Cerebellar cortex (tissue), 1 donor: Measurements from ENCODE around the gene HEATR5B.
A peak's percentile ranks its signal among the peaks of the same experiment; 100 is the strongest.
"Not testable (repeated sequence)": the region's sequence is repeated elsewhere in the genome, so short reads cannot be mapped to it uniquely, and the experiment has no call there.

Experiments
- DNase-seq: peaks from one replicate; pipeline ENCODE4 v3.0.0-alpha.2; 2015; ENCODE audit warnings: low spot score

HEATR5B gene

GRCh38 chr2:37061776-37062175 lies 22.4 kb downstream of the HEATR5B start:
- no peak for DNase-seq

DNA sequence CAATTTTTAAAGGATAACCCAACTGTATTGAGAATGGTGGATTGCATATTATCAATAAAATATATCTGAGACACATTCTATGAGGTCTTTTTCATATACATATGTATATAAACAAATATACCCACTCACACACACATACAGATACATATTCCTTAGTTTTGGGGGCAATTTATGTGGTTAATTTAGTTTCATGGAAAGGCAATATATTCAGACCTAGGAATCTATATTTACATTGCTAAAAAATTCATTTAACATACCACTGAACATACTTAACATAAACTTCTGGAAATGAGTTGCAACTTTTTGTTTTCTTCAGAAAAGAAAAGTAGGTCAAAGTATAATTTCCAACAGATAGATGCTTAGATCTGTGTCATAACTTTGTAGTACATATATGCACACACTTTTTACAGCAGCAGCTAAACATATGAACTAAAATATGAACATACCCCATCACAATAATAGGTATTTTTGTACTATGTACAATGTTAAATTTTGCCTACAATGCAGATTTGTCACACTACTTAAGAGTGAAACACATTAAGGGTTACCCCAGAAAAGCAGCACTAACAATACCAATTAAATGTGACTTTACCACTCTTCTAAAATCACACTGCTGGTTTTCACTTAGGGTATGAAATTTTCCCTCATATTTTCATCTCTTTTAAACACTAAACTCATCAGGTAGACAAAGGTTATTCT lies 23.0 kb downstream of the HEATR5B start:
- no peak for DNase-seq

- no peak for DNase-seq
Measured at GRCh38 chr2:37060446-37060845, 23.7 kb downstream of the HEATR5B start.

DNA sequence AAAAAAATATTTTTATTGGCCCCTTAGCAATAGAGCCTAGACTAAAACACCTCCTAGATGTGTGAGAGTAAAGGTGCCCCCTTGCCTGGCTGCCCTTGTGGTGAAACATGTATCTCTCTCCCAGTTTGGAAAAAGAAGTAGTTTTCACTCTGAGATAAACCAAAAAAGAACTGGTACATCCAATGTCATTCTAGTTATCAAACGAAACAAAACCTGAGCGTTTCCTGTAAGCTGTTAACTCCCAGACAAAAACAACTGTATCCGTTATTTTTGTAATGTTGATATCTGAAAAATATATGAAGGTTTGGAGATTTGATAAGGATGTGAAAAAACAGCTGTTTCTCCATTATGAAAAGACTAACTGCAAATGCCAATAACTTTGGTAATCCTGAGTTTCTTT lies 24.3 kb downstream of the HEATR5B start:
- DNase-seq = no peak

DNA sequence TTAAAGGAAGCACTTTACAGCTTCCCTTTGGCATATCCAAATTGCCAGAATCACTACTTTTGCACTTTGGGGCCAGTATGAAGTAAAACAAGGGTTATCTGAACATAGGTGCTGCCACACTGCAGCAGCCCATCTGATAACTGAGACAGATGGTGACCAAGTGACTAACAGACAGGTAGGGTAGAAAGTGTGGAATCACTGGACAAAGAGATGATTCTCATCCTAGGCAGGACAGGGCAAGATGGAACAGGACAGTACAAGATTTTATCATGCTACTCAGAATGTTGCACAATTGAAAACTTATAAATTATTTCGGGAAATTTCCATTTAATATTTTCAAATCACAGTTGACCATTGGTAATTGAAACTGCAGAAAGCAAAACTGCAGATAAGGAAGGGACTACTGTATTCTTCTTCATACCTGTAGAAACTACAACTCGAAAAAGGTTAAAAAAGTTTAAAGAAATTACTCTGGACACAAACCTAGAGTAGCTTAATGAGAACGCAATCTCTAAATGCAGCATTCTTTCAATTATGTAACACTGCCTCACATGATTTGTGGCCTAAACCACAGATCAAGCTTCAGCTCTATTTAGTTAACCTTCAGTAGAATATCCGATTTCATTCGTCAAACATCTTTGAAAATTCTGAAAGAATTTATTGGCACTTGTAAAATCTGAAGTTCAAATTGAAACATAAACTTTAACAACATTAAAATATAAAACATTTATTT lies 31.4 kb downstream of the HEATR5B start:
- DNase-seq = no peak

GRCh38 chr2:37039580-37039979 lies 44.6 kb downstream of the HEATR5B start:
- no peak for DNase-seq

DNA sequence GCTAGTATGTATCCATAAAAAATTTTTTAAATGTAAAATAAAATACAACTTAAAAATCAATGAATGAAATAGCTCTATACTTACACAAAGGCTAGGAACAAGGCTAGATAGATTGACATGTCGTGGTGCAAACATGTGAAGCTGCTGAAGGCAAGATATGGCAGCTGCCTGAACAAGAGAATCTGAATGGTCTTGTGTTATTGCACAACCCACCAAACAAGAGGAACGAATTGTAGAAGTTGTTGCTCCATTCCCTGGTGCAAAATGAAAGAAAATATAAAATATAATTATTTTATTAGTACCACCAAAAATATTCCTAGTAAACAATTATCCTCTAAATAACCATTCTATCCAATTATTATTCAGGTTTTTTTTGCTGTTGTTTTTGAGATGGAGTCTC lies 46.4 kb downstream of the HEATR5B start:
- DNase-seq = no peak

DNA sequence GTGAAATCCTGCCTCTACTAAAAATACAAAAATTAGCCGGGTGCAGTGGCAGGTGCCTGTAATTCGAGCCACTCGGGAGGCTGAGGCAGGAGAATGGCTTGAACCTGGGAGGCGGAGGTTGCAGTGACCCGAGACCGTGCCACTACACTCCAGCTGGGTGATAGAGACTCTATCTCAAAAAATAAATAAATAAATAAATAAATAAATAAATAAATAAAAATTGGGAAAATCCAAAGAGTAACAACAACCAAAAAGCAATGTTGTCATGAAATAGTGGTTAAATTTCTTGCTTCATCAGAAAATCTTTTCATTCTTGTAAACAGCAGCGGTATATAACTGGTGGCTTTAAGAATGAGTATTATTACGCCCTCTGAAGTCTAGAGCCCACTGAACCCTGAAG lies 54.4 kb downstream of the HEATR5B start:
- DNase-seq = no peak

- peak; percentile 25 for DNase-seq
Measured at GRCh38 chr2:37026050-37026449, 58.1 kb downstream of the HEATR5B start.

- no peak for DNase-seq
Measured at GRCh38 chr2:37020887-37021796, 63.0 kb downstream of the HEATR5B start.

- DNase-seq = no peak
Measured at GRCh38 chr2:37020212-37020886, 63.8 kb downstream of the HEATR5B start.

GRCh38 chr2:37013315-37013641 lies 70.9 kb downstream of the HEATR5B start:
- no peak for DNase-seq

DNA sequence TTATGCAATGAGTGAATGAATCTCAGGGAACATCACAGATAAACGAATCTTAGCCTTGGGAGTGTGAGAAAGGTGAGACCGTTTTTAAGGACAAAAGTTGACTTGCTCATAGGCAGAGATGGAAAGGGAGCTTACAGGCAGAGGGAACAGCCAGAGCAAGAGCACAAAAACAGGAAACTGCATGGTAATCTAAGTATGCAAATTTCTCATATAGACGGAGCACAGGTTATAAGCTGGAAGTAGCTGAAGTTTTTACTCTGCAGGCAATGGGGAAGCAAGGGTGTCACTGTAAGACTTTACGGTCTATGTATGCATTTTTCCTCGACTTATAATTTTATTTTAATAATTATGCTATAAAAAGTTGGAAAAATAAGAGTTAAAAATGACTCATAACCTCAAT lies 73.0 kb downstream of the HEATR5B start:
- no peak for DNase-seq

DNA sequence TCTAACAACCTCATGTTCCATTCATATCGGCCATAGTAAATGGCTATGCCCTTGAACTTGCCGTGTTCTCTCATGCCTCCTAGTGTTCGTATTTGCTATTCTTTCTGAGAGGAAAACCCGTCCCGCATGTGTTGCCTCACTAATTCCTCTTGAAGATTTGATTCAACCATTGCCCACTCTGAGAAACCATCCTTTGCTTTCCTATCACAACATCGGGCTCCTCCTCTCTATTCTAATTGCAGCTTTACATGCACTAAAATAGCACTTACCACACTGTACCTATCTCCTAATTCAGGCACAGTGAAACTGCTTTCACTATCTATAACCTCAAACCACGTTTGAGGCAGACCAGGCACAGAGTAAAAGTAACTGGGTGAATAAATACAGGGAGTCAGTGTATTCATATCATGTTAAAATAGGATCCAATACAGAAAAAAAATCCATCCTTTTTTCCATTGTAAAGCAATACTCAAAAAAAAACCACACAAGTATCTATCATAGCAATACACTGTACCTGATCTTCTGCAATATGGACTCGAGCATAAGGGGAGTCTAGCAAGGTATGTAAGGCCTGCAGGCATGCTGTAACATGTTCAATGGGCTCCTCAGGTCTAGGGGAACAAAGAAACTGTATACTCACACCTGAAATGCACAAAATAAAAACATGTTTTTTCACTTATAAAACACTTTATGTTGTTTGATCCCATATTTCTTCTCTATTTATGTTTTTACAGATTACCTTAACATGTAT lies 78.9 kb downstream of the HEATR5B start:
- peak; percentile 12 for DNase-seq

DNA sequence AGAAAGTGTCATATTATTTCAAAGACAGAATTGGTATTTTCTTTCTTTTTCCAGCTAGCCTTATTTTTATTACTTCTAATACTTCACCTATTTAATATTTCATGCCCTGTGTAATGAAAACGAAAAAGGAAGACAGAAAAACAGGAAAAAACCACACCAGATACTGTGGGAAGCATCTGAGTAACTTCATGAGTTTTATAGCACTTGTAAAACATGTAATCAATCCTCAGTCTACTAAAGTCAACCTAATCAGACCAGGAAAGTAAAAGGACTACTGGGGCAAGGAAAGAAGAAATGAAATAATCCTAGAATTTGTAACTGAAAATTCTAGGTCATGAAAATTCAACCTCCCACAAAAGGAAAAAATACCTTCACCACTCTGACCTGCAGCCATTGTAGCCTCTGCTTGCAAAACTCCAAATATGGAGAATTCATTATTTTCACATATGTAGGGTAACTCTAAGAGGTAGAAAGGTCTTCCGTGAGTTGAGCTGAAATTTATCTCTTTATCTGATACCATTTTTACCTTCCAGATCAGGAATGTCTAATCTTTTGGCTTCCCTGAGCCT lies 83.1 kb downstream of the HEATR5B start:
- no peak for DNase-seq

DNA sequence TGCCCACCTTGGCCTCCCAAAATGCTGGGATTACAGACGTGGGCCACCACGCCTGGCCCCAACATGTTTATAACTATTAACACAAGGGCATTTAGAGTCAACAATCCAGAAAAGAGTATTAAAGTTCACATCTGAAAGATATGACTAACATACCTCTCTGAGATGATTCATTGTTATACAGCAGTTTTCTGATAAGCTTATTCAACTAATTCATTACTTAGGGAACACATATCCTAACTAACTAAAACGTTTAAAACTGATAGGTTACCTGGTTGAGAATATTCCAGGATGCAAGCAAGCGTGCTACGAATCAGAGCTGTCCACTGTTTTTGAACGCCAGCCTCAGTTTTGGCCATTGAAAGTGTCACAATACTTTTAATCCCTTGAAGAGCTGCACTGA lies 83.9 kb downstream of the HEATR5B start:
- DNase-seq = no peak

DNA sequence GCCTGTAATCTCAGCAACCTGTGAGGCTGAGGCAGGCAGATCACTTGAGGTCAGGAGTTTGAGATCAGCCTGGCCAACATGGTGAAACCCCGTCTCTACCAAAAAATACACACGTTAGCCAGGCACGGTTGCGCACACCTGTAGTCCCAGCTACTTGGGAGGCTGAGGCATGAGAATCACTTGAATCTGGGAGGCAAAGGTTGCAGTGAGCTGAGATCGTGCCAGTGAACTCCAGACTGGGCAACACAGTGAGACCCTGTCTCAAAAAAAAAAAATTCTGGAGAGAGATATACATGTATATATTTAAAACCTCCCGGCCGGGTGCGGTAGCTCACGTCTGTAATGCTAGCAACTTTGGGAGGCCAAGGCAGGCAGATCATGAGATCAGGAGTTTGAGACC lies 84.8 kb downstream of the HEATR5B start:
- not testable (repeated sequence) for DNase-seq

DNA sequence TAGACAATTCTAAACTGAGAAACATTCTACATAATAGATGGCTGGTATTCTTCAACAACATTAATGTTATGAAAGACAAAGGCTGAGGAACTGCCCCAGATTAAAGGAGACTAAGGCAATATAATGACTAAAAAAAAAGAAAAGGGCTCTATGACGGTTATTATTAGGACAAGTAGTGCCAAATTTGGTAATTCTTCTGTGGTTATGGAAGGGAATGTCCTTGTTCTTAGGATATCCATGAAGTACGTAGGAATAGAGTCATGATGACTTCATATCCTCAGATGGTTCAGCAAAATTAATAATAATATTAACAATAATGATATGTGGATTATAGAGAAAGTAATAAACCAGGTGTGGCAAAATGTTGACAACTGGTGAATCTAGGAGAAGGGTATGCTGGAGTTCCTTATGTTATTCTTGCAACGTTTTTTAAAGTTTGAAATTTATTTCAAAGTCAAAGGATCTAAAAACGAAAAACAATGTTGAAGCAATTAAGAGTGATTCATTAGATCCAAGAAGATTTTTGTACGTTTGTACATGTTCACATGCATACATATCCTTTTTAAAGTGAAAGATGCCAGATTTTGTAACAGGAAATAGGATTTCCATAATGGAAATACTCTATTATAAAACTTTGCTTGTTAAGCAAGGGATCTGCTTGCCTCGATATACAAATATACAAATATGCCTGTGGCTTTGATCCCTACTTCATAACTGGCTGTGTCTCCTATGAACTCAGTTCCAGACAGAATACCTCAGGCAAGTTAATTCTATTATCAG lies 90.1 kb downstream of the HEATR5B start:
- no peak for DNase-seq

DNA sequence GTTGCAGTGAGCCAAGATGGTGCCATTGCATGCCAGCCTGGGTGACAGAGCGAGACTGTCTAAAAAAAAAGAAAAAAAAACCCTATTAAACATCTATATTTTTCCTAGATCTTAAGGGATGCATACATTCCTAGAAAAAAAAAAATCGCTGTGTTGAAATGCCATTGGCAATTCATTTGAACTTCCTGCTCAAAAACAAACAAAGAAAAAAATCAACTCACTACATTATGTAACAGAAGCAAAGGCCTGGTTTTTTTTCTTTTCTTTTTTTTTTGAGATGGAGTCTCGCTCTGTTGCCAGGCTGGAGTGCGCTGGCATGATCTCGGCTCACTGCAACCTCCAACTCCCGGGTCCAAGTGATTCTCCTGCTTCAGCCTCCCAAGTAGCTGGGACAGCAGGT lies 96.2 kb downstream of the HEATR5B start:
- no peak for DNase-seq

DNA sequence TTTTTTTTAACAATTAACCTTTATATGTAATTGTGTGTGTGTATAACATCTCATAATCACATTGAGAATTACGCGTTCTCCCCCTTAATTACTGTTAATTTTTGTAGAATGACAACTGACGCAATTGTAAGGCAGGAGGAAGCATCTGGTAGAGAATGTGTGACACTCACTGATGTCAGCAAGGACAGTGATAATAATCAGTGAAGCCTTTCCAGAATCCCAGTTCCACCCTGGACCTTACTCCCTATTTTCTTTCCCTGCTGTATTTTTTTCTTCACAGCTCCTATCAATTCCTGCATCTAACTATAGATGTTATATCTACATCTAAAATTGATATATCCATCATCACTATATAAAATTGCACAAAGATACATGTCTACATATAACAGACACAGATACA lies 101.7 kb downstream of the HEATR5B start:
- no peak for DNase-seq
